ENCODE results near the gene EVX2. TPM values are rescaled to one million over a fixed set of nuclear protein-coding genes. Genes with fewer than 3 reads are reported as not detected.

The EVX2 gene
- not detected for total RNA-seq
- not detected for polyA plus RNA-seq
- long read RNA-seq, donor 1 = 0 reads
- long read RNA-seq, donor 2 = 0 reads
- long read RNA-seq, donor 3 = 0 reads
- long read RNA-seq, donor 4 = 0 reads
- long read RNA-seq, donor 5 = 0 reads
- long read RNA-seq, donor 6 = 0 reads
- long read RNA-seq, donor 7 = 0 reads
- long read RNA-seq, donor 8 = 0 reads
- long read RNA-seq, donor 9 = 0 reads
- long read RNA-seq, donor 10 = 0 reads

DNA sequence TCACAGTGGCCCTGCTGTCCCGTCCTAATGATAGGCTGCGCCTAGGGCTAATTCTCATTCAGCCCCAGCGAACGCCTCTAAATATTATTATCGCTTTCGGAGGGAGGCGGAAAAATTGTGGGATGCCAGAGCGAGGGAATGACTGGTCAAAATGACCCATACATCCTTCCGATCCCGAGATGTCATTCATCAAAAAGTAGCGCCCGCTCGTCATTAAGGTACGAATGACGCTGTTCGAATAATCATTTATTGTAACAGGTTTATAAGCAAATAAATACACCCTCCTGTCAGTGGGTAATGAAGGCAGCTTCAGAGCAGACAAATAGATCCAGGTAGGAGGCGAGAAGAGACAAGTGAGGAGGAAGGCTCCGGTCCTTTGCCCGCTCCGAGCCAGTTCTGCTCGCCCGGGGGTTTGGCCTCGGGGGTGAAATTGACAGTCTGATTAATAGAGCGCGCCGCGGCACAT lies at the start of gene EVX2:
Gene EVX2, minus strand, starts transcription at position 167 of the 466 bp plus-strand sequence. CDS start 186 bp downstream, outside the sequence.
- peaks cover 93 to 99% of the 10 kb centered on the region in 2 donors for H3K27me3 ChIP-seq (ENCODE audit: control insufficient read depth in 2 of 2, insufficient read depth in 1 of 2, low read length in 1 of 2)
- H3K4me1 ChIP-seq (ENCODE audit: control insufficient read depth in 2 of 2, insufficient read depth in 2 of 2, low read length in 2 of 2) = peaks cover 4 to 16% of the 10 kb centered on the region in 2 donors
- H3K27ac ChIP-seq (ENCODE audit: low read depth in 1 of 2, low read length in 1 of 2) = no peak within 1 kb of the TSS
- DNase-seq (ENCODE audit: low read depth in 6 of 9, low spot score in 9 of 9) = no peak
- H3K9me3 ChIP-seq (ENCODE audit: control insufficient read depth in 2 of 2, insufficient read depth in 1 of 2, low read length in 1 of 2) = peaks cover 16 to 29% of the 10 kb centered on the region in 2 donors
- no peak within 1 kb of the TSS for H3K4me3 ChIP-seq (ENCODE audit: low read length in 2 of 2)
- WGBS = 15% methylated on average over 27 of the region's 27 CpGs
- H3K36me3 ChIP-seq (ENCODE audit: control insufficient read depth in 2 of 2, insufficient read depth in 2 of 2, low read length in 1 of 2) = no peaks in the 10 kb centered on the region

DNA sequence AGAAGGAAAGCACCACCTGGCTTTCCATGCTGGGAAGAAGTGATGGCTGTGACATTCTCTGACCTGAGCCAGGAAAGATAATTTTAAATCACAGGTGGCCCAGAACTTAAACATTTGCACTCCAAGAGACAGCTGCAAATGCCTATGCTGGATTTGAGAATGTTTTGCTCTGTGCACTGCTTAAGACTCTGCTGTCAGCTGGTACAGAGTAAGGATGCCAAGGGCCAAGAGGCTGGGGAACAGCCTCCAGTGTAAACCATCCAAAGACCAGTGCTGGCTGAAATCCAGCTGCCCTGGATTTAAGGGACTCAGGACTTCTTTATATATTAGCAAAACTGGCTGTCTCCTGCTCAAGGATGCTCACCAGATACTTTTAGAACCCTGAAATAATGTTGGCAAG lies 49.6 kb upstream of the EVX2 start:
- H3K4me3 ChIP-seq (ENCODE audit: low read length in 2 of 2) = no peak overlapping the region
- no peaks in the 10 kb centered on the region for H3K36me3 ChIP-seq (ENCODE audit: control insufficient read depth in 2 of 2, insufficient read depth in 2 of 2, low read length in 1 of 2)
- DNase-seq (ENCODE audit: low read depth in 6 of 9, low spot score in 9 of 9) = no peak
- H3K27me3 ChIP-seq (ENCODE audit: control insufficient read depth in 2 of 2, insufficient read depth in 1 of 2, low read length in 1 of 2) = peaks cover 94 to 99% of the 10 kb centered on the region in 2 donors
- no peak overlapping the region for H3K27ac ChIP-seq (ENCODE audit: low read depth in 1 of 2, low read length in 1 of 2)
- peaks cover 0 to 10% of the 10 kb centered on the region in 2 donors for H3K9me3 ChIP-seq (ENCODE audit: control insufficient read depth in 2 of 2, insufficient read depth in 1 of 2, low read length in 1 of 2)
- peaks cover 8 to 20% of the 10 kb centered on the region in 2 donors for H3K4me1 ChIP-seq (ENCODE audit: control insufficient read depth in 2 of 2, insufficient read depth in 2 of 2, low read length in 2 of 2)

GRCh38 chr2:176132205-176133171 lies 48.7 kb upstream of the EVX2 start:
- peaks cover 0 to 15% of the 10 kb centered on the region in 2 donors for H3K9me3 ChIP-seq (ENCODE audit: control insufficient read depth in 2 of 2, insufficient read depth in 1 of 2, low read length in 1 of 2)
- DNase-seq (ENCODE audit: low read depth in 6 of 9, low spot score in 9 of 9) = peak in 1 of 9 donors; percentile 56
- no peak overlapping the region for H3K27ac ChIP-seq (ENCODE audit: low read depth in 1 of 2, low read length in 1 of 2)
- H3K4me3 ChIP-seq (ENCODE audit: low read length in 2 of 2) = peak overlapping the region in 1 of 2 donors; percentile 40
- WGBS = 8% methylated on average over 33 of the region's 33 CpGs
- H3K36me3 ChIP-seq (ENCODE audit: control insufficient read depth in 2 of 2, insufficient read depth in 2 of 2, low read length in 1 of 2) = no peaks in the 10 kb centered on the region
- peaks cover 8 to 21% of the 10 kb centered on the region in 2 donors for H3K4me1 ChIP-seq (ENCODE audit: control insufficient read depth in 2 of 2, insufficient read depth in 2 of 2, low read length in 2 of 2)
- H3K27me3 ChIP-seq (ENCODE audit: control insufficient read depth in 2 of 2, insufficient read depth in 1 of 2, low read length in 1 of 2) = peaks cover 93 to 99% of the 10 kb centered on the region in 2 donors

DNA sequence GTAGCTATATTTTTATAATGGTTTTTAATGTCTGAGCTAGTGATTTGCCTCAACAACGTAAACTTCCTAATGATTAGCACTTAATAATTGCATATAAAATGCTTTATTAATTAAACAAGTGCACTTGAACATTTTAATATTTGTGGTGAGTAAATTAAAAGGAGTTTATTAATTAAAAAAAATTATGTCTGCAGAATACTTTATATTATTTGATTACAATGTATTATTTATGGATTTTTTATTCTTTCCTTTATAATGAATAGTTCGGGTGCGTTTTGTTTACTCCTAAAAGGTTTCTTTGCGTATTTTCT lies 48.0 kb upstream of the EVX2 start:
- no peak overlapping the region for H3K4me3 ChIP-seq (ENCODE audit: low read length in 2 of 2)
- H3K36me3 ChIP-seq (ENCODE audit: control insufficient read depth in 2 of 2, insufficient read depth in 2 of 2, low read length in 1 of 2) = no peaks in the 10 kb centered on the region
- WGBS = 23% methylated on average over 4 of the region's 4 CpGs
- peaks cover 8 to 19% of the 10 kb centered on the region in 2 donors for H3K4me1 ChIP-seq (ENCODE audit: control insufficient read depth in 2 of 2, insufficient read depth in 2 of 2, low read length in 2 of 2)
- DNase-seq (ENCODE audit: low read depth in 6 of 9, low spot score in 9 of 9) = no peak
- peaks cover 92 to 99% of the 10 kb centered on the region in 2 donors for H3K27me3 ChIP-seq (ENCODE audit: control insufficient read depth in 2 of 2, insufficient read depth in 1 of 2, low read length in 1 of 2)
- peaks cover 0 to 15% of the 10 kb centered on the region in 2 donors for H3K9me3 ChIP-seq (ENCODE audit: control insufficient read depth in 2 of 2, insufficient read depth in 1 of 2, low read length in 1 of 2)
- H3K27ac ChIP-seq (ENCODE audit: low read depth in 1 of 2, low read length in 1 of 2) = no peak overlapping the region

- Histone ChIP-seq H3K36me3 (ENCODE audit: control insufficient read depth in 2 of 2, insufficient read depth in 2 of 2, low read length in 1 of 2) (no peaks in the 10 kb centered on the region), H3K9me3 (ENCODE audit: control insufficient read depth in 2 of 2, insufficient read depth in 1 of 2, low read length in 1 of 2) (peaks cover 0 to 15% of the 10 kb centered on the region in 2 donors), H3K27me3 (ENCODE audit: control insufficient read depth in 2 of 2, insufficient read depth in 1 of 2, low read length in 1 of 2) (peaks cover 92 to 99% of the 10 kb centered on the region in 2 donors), H3K4me1 (ENCODE audit: control insufficient read depth in 2 of 2, insufficient read depth in 2 of 2, low read length in 2 of 2) (peaks cover 8 to 17% of the 10 kb centered on the region in 2 donors), H3K4me3 (ENCODE audit: low read length in 2 of 2) (no peak overlapping the region), H3K27ac (ENCODE audit: low read depth in 1 of 2, low read length in 1 of 2) (no peak overlapping the region)
- 14% methylated on average over 15 of the region's 15 CpGs for WGBS
- DNase-seq (ENCODE audit: low read depth in 6 of 9, low spot score in 9 of 9) = peak in 1 of 9 donors; percentile 27
These were observed 47.4 kb upstream of the EVX2 start for GRCh38 chr2:176130957-176131847.

GRCh38 chr2:176130147-176130956 lies 46.6 kb upstream of the EVX2 start:
- 2% methylated on average over 100 of the region's 100 CpGs for WGBS

DNA sequence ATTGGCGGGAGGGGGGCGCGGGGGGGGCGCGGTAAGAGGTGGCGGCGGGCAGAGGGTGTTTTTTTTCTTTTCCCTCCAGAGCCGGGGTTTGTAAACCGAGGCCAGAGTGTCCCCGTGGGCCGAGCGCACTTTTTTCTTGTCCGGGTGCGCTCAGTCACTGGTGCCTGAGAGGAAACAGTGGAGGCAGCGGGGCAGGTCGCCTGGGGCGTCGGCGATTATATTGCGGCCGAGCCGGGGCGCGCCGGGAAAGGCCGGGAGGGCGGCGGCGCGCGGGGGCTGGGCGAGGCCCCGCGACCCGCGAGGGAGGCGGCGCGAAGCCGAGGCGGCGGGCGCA lies 46.0 kb upstream of the EVX2 start:
- Histone ChIP-seq H3K4me3 (ENCODE audit: low read length in 2 of 2) (peak overlapping the region in 1 of 2 donors; percentile 40), H3K36me3 (ENCODE audit: control insufficient read depth in 2 of 2, insufficient read depth in 2 of 2, low read length in 1 of 2) (no peaks in the 10 kb centered on the region), H3K9me3 (ENCODE audit: control insufficient read depth in 2 of 2, insufficient read depth in 1 of 2, low read length in 1 of 2) (peaks cover 0 to 15% of the 10 kb centered on the region in 2 donors), H3K4me1 (ENCODE audit: control insufficient read depth in 2 of 2, insufficient read depth in 2 of 2, low read length in 2 of 2) (peaks cover 8 to 17% of the 10 kb centered on the region in 2 donors), H3K27me3 (ENCODE audit: control insufficient read depth in 2 of 2, insufficient read depth in 1 of 2, low read length in 1 of 2) (peaks cover 94 to 99% of the 10 kb centered on the region in 2 donors), H3K27ac (ENCODE audit: low read depth in 1 of 2, low read length in 1 of 2) (no peak overlapping the region)
- 2% methylated on average over 43 of the region's 43 CpGs for WGBS
- DNase-seq (ENCODE audit: low read depth in 6 of 9, low spot score in 9 of 9) = peak in 1 of 9 donors; percentile 34

More at GRCh38 chr2:176130147-176130956, 46.6 kb upstream of the EVX2 start:
- Histone ChIP-seq H3K9me3 (ENCODE audit: control insufficient read depth in 2 of 2, insufficient read depth in 1 of 2, low read length in 1 of 2) (peaks cover 0 to 15% of the 10 kb centered on the region in 2 donors), H3K27me3 (ENCODE audit: control insufficient read depth in 2 of 2, insufficient read depth in 1 of 2, low read length in 1 of 2) (peaks cover 94 to 99% of the 10 kb centered on the region in 2 donors), H3K36me3 (ENCODE audit: control insufficient read depth in 2 of 2, insufficient read depth in 2 of 2, low read length in 1 of 2) (no peaks in the 10 kb centered on the region), H3K4me3 (ENCODE audit: low read length in 2 of 2) (peak overlapping the region in 1 of 2 donors; percentile 40), H3K27ac (ENCODE audit: low read depth in 1 of 2, low read length in 1 of 2) (no peak overlapping the region), H3K4me1 (ENCODE audit: control insufficient read depth in 2 of 2, insufficient read depth in 2 of 2, low read length in 2 of 2) (peaks cover 8 to 17% of the 10 kb centered on the region in 2 donors)
- peak in 1 of 9 donors; percentile 49 for DNase-seq (ENCODE audit: low read depth in 6 of 9, low spot score in 9 of 9)
